IMR-90 (cell line): ENCODE data around the gene DHX34. TPM values are rescaled to one million over a fixed set of nuclear protein-coding genes. Genes with fewer than 3 reads are reported as not detected.

Source experiments
- CHD1 ChIP-seq: IDR thresholded peaks from 2 replicates; pipeline ENCODE4 v1.6.1; 2012; ENCODE audit warnings: low read depth, low read length, improper control_type of control experiment
- NFE2L2 ChIP-seq: fragments of 150-350 bp; IDR thresholded peaks from 2 replicates; pipeline ENCODE4 v1.6.1; 2016; ENCODE audit warnings: low read depth, mild to moderate bottlenecking, low read length
- polyA plus RNA-seq, 3 experiments: library from polyadenylated mRNA; depleted of rRNA; stranded (reverse); fragments of >200 nt; gene quantifications; 2 replicates each; pipeline ENCODE4 v1.2.3, GENCODE V29; 2012; ENCODE audit warnings: low replicate concordance in 1 of 3
- total RNA-seq: library from RNA; depleted of rRNA; stranded (reverse); fragments of >200 nt; gene quantifications from 2 replicates; pipeline ENCODE4 v1.2.3, GENCODE V29; 2012
- TF ChIP-seq, protein P1 (sequence below): fragments of 150-350 bp; IDR thresholded peaks from 2 replicates; pipeline ENCODE4 v1.6.1; 2016; ENCODE audit warnings: low read depth, mild to moderate bottlenecking, low read length, moderate library complexity, borderline replicate concordance

DHX34 gene
- total and polyA plus RNA-seq, 2 of the 4 experiments (the other 2 are of a cell fraction) = 4.5 to 13.7 TPM

DNA sequence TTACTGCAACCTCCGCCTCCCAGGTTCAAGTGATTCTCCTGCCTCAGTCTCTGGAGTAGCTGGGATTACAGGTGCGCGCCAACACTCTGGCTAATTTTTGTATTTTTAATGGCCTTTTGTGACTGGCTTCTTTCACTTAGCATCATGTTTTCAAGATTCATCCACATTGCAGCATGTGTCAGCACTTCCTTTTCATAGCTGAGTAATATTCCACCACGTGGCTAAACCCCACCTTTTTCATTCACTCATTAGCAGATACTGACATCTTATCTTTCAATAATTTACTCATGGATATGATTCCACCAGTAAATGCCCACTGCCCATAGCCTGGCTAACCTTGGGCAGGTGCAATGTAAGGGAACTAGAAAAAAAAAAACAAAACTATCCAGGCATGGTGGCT, 32.6 kb upstream of the DHX34 start (continued):
- TF ChIP-seq, protein P1, sequence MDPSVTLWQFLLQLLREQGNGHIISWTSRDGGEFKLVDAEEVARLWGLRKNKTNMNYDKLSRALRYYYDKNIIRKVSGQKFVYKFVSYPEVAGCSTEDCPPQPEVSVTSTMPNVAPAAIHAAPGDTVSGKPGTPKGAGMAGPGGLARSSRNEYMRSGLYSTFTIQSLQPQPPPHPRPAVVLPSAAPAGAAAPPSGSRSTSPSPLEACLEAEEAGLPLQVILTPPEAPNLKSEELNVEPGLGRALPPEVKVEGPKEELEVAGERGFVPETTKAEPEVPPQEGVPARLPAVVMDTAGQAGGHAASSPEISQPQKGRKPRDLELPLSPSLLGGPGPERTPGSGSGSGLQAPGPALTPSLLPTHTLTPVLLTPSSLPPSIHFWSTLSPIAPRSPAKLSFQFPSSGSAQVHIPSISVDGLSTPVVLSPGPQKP = no peak
- no peak for TF ChIP-seq CHD1
- no peak for TF ChIP-seq NFE2L2
